Neural progenitor cell (in vitro differentiated cells): ENCODE data around the gene SKAP2.

Experiments used
- EZH2 ChIP-seq: fragments of 200-600 bp; sonication (generic); IDR thresholded peaks from 2 replicates; pipeline ENCODE4 v1.6.1; 2017; ENCODE audit warnings: antibody characterized with exemption, mild to moderate bottlenecking, moderate library complexity
- TF ChIP-seq, protein P1 (sequence below): fragments of 200-600 bp; sonication (generic); IDR thresholded peaks from 2 replicates; pipeline ENCODE4 v1.5.1; 2017; ENCODE audit warnings: antibody characterized with exemption, mild to moderate bottlenecking

DNA sequence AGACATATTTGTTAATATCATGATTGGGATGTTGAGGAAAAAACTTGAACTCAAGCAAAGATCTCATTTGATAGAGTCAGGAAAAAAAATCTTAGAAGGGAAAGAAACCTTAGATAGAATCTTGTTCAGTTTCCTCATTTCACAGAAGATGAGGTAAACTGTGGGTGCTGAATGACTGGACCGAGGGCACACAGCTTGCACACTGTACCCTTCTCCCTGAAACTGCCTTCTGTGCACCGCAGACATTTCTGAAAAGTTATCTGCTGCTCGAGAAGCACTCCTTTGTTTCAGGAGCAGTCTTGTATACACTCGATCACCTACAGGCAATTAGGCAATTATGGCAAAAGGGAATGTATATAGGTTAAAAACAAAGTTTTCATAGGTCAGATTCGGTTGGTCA is 167.4 kb downstream of the SKAP2 start:
- TF ChIP-seq, protein P1, sequence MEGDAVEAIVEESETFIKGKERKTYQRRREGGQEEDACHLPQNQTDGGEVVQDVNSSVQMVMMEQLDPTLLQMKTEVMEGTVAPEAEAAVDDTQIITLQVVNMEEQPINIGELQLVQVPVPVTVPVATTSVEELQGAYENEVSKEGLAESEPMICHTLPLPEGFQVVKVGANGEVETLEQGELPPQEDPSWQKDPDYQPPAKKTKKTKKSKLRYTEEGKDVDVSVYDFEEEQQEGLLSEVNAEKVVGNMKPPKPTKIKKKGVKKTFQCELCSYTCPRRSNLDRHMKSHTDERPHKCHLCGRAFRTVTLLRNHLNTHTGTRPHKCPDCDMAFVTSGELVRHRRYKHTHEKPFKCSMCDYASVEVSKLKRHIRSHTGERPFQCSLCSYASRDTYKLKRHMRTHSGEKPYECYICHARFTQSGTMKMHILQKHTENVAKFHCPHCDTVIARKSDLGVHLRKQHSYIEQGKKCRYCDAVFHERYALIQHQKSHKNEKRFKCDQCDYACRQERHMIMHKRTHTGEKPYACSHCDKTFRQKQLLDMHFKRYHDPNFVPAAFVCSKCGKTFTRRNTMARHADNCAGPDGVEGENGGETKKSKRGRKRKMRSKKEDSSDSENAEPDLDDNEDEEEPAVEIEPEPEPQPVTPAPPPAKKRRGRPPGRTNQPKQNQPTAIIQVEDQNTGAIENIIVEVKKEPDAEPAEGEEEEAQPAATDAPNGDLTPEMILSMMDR, result no peak
- no peak for TF ChIP-seq EZH2
